Stimulated activated CD4-positive, alpha-beta T cell treated with anti-CD3 and anti-CD28 coated beads, Interleukin-1b, Interleukin-23, amount 100 ng/mL, for 4 hours (primary cell): ENCODE measurements around the gene ZC3HAV1.
A peak's percentile ranks its signal among the peaks of the same experiment; 100 is the strongest.
"Not testable (repeated sequence)": the region's sequence is repeated elsewhere in the genome, so short reads cannot be mapped to it uniquely, and the experiment has no call there.

Experiments
- DNase-seq, 2 donors: peaks; one replicate each; pipeline ENCODE4 v3.0.0-alpha.2; 2020; ENCODE audit warnings: low read depth in 2 of 2

The ZC3HAV1 gene

GRCh38 chr7:139087212-139087611 is 22.3 kb downstream of the ZC3HAV1 start:
- no peak for DNase-seq

GRCh38 chr7:139086454-139086853 is 23.1 kb downstream of the ZC3HAV1 start:
- DNase-seq = no peak

- DNase-seq = no peak
Observed at GRCh38 chr7:139084709-139085108, 24.8 kb downstream of the ZC3HAV1 start.

- DNase-seq = no peak
Observed at GRCh38 chr7:139081584-139081983, 27.9 kb downstream of the ZC3HAV1 start.

- DNase-seq = no peak
Observed at GRCh38 chr7:139080905-139081304, 28.6 kb downstream of the ZC3HAV1 start.

GRCh38 chr7:139079861-139080260 is 29.7 kb downstream of the ZC3HAV1 start:
- no peak for DNase-seq

- DNase-seq = no peak
Observed at GRCh38 chr7:139078911-139079310, 30.6 kb downstream of the ZC3HAV1 start.

GRCh38 chr7:139078399-139078798 is 31.1 kb downstream of the ZC3HAV1 start:
- DNase-seq = no peak

- DNase-seq = not testable (repeated sequence)
Observed at GRCh38 chr7:139077706-139078105, 31.8 kb downstream of the ZC3HAV1 start.

GRCh38 chr7:139075871-139076686 is 33.4 kb downstream of the ZC3HAV1 start:
- no peak for DNase-seq

- peak in 1 of 2 donors; percentile 65 for DNase-seq
Observed at GRCh38 chr7:139075031-139075652, 34.4 kb downstream of the ZC3HAV1 start.

GRCh38 chr7:139072796-139073195 is 36.7 kb downstream of the ZC3HAV1 start:
- no peak for DNase-seq

- DNase-seq = no peak
Observed at GRCh38 chr7:139071680-139072079, 37.8 kb downstream of the ZC3HAV1 start.

- no peak for DNase-seq
Observed at GRCh38 chr7:139068544-139069399, 40.7 kb downstream of the ZC3HAV1 start.

GRCh38 chr7:139066315-139066714 is 43.2 kb downstream of the ZC3HAV1 start:
- DNase-seq = no peak

GRCh38 chr7:139065323-139065722 is 44.2 kb downstream of the ZC3HAV1 start:
- DNase-seq = no peak

GRCh38 chr7:139061416-139061815 is 48.1 kb downstream of the ZC3HAV1 start:
- no peak for DNase-seq

- no peak for DNase-seq
Observed at GRCh38 chr7:139060695-139061237, 48.8 kb downstream of the ZC3HAV1 start.

GRCh38 chr7:139059905-139060304 is 49.6 kb downstream of the ZC3HAV1 start:
- no peak for DNase-seq

GRCh38 chr7:139058943-139059342 is 50.6 kb downstream of the ZC3HAV1 start:
- no peak for DNase-seq

- DNase-seq = no peak
Observed at GRCh38 chr7:139055674-139056073, 53.8 kb downstream of the ZC3HAV1 start.

- DNase-seq = not testable (repeated sequence)
Observed at GRCh38 chr7:139054656-139055055, 54.9 kb downstream of the ZC3HAV1 start.
